DOHH2 (cell line): Measurements from ENCODE around the gene UBE2G1.

Source experiments
- EZH2phosphoT487 ChIP-seq: fragments of 200-600 bp; sonication (generic); IDR thresholded peaks from 2 replicates; pipeline ENCODE4 v1.6.1; 2017; ENCODE audit warnings: borderline replicate concordance, mild to moderate bottlenecking, antibody characterized with exemption, low read length, moderate library complexity, mixed read lengths
- TF ChIP-seq, protein P1 (sequence below): fragments of 200-600 bp; sonication (generic); IDR thresholded peaks from one replicate; pipeline ENCODE4 v1.5.1; 2014; ENCODE audit warnings: antibody characterized with exemption, mild to moderate bottlenecking, low read depth, low read length; ENCODE audit not compliant: poor library complexity, severe bottlenecking

DNA sequence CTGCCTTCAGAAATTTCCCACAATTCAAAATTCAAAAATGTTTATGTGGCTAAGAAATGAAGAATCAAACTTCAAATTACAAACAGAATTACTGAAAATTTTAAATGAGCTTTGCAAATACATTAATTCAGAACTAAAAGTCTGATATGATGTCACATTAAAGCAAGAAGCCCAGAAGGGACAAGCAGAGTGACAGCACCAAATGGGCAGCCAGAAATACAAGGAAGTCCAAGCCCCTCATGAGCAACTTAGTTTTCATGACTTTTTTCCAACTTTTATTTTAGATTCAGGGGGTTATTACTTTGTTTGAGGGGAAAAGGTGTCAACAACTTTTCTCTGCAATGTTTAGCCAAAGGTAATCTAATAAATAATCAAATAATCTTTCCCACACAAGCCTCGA, 21.5 kb downstream of the UBE2G1 start:
- TF ChIP-seq, protein P1, sequence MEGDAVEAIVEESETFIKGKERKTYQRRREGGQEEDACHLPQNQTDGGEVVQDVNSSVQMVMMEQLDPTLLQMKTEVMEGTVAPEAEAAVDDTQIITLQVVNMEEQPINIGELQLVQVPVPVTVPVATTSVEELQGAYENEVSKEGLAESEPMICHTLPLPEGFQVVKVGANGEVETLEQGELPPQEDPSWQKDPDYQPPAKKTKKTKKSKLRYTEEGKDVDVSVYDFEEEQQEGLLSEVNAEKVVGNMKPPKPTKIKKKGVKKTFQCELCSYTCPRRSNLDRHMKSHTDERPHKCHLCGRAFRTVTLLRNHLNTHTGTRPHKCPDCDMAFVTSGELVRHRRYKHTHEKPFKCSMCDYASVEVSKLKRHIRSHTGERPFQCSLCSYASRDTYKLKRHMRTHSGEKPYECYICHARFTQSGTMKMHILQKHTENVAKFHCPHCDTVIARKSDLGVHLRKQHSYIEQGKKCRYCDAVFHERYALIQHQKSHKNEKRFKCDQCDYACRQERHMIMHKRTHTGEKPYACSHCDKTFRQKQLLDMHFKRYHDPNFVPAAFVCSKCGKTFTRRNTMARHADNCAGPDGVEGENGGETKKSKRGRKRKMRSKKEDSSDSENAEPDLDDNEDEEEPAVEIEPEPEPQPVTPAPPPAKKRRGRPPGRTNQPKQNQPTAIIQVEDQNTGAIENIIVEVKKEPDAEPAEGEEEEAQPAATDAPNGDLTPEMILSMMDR, result no peak
- no peak for TF ChIP-seq EZH2phosphoT487
